NCI-H1694 treated with DMSO at 0.1 percent for 48 hours (cell line): ENCODE measurements around the gene TPK1.
"Not testable (repeated sequence)": the region's sequence is repeated elsewhere in the genome, so short reads cannot be mapped to it uniquely, and the experiment has no call there.

ENCODE experiments used
- DNase-seq: peaks from one replicate; lab custom pipeline; 2025; lab: John Stamatoyannopoulos, UW

TPK1 gene

DNA sequence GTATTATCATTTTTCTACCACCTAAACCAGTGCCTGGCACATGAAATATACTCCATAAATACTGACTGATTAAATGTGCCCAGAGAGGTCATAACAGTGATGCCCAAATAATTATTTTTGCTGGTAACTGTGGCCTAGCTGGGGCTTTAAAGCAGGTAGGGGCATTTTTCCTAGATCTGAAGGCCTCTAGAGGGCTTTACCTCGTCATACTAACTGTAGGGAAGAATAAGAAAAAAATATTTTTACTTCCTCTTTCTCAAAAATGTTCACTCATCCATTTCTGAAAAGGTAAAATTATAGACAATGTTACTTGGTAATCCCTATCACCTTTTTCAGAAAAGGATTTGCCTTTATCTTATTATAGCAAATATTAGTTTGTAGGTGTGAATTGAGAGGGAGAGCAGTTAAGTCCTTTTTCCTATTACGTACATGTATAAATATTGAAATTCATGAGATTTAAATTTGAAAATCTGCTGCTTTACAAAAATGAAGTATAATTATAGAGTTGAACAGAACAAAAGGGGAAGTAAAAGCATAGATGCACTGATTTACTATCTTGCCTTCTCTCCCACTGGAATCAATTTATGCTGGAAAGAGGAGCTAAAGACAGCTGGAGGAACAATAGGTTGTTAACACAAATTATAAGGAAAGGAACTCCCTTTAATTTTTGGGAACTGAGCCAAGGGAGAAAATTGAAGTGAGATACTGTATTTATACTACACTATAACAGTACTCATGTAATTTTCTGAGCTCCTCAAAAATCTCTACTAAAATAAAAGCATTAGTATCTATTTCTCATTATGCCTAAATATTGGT lies 360.8 kb downstream of the TPK1 start:
- no peak for DNase-seq

GRCh38 chr7:144474363-144474762 lies 361.5 kb downstream of the TPK1 start:
- no peak for DNase-seq

GRCh38 chr7:144473908-144474307 lies 361.9 kb downstream of the TPK1 start:
- no peak for DNase-seq

DNA sequence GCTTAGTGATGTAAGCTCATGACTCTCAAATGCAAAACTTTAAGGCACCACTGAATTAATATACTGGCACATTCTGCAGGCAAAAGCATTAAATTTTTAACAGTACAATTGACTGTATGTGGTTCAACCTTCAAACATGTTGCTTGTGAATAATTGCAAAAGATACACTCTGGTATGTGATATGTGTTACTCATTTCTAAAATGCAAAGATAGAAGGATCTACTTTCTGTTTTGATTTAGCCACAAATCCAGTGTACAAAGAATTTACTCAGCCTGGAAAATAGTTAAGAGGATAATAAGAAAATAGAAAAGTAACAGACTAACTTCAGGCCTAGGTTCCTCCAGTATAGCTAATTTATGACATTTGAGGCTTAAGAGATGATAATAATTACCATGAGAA lies 365.8 kb downstream of the TPK1 start:
- DNase-seq = no peak

GRCh38 chr7:144468990-144469732 lies 366.7 kb downstream of the TPK1 start:
- no peak for DNase-seq

- no peak for DNase-seq
Observed at GRCh38 chr7:144459635-144460034, 376.2 kb downstream of the TPK1 start.

DNA sequence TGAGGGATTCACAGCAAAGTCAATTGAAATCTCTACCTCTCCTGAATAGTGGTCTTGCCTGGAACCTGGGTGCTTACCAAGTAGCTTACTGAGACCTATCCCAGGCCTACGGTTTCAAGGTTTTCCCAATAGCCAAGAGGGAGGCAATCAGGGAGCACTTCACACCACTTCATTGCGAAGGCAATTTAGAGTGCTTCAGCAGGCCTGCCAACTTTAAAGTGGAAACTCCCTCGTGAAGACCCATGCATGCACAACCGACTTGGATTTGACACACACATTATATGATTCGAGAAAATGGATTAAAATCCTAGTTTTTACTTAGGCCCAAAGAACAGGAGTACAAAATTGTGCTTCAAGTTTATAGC lies 380.8 kb downstream of the TPK1 start:
- no peak for DNase-seq

GRCh38 chr7:144454256-144455039 lies 381.4 kb downstream of the TPK1 start:
- DNase-seq = no peak

DNA sequence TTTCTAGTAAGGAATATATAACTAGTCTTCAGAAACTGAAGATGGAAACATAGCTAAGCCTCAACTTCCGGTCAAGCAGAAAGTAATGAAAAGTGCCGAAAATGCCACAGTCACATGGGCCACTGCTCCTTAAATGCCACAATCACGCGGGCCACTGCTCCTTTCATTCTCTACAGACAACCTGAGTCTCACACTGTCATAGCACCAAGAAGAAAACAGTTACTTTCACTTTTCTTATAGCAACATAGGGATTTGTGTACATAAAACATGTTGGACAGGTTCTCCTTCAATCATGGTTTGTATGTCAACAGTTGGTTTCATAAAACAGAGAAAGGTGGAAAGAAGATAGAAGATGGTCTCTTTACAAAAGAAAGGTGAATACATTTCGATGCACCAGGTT lies 383.8 kb downstream of the TPK1 start:
- no peak for DNase-seq

GRCh38 chr7:144445590-144445989 lies 390.3 kb downstream of the TPK1 start:
- DNase-seq = no peak

DNA sequence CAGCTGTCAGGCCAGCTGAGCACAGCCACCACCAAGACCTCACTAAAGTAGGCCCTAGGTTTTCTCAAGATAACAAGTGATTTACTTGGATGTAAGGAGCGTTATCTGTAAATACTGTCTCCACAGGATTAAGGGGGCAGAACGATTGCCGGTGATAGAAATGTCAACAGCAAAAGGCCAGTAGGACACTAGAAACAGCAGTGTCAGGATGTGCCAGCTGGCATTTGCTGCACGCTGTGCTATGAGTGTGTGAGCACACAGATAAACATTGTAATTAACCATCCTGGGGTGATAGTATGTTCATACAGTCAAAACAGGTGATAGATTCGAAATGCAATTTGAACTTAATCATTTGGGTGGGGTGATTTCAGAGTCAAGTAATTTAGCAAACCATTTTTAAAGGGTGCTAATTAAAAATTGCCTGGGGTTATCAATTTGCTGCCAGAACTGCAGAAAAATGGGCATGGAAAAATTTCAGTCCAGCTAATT lies 396.1 kb downstream of the TPK1 start:
- DNase-seq = no peak

GRCh38 chr7:144438759-144439158 lies 397.1 kb downstream of the TPK1 start:
- no peak for DNase-seq

- DNase-seq = peak; percentile 58
Observed at GRCh38 chr7:144437370-144438191, 398.3 kb downstream of the TPK1 start.

- DNase-seq = no peak
Observed at GRCh38 chr7:144436500-144436899, 399.4 kb downstream of the TPK1 start.

DNA sequence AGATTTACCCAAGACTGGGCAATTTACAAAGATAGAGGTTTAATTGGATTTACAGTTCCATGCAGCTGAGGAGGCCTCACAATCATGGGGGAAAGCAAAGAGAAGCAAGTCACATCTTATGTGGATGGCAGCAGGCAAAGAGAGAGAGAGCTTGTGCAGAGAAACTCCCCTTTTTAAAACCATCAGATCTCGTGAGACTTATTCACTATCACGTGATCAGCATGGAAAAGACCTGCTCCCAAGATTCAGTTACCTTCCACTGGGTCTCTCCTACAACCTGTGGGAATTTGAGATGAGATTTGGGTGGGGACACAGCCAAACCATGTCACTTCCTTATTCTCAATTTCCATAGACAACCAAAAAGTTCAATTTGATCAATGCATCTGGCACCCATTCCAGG lies 407.4 kb downstream of the TPK1 start:
- DNase-seq = no peak

DNA sequence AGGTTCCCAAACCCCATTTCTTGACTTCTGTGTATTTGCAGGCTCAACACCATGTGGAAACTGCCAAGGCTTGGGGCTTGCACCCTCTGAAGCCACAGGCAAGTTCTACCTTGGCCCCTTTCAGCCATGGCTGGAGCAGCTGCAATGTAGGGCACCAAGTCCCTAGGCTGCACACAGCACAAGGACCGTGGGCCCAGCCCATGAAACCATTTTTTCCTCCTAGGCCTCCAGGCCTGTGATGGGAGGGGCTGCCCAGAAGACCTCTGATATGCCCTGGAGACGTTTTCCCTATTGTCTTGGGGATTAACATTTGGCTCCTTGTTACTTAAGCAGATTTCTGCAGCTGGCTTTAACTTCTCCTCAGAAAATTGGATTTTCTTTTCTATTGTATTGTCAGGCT lies 408.3 kb downstream of the TPK1 start:
- DNase-seq = not testable (repeated sequence)

DNA sequence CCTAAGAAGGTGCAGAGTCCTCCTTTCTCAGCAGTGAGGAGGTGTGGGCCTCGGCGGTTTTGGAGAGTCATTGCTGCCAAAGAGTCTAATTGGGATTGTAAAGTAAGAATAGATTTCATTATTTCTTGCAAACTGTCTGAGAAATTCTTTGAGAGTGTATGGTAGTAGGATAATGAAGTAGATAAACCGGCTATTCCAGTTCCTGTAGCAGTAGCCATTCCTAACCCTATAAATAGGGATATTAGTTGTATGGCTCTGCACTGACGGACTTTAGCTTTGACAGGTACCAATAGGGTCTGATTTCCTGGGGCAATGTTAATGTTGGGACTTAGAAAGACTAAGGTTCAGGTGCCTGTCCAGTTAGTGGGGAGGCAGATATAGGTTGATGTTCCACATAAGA lies 416.9 kb downstream of the TPK1 start:
- DNase-seq = not testable (repeated sequence)

DNA sequence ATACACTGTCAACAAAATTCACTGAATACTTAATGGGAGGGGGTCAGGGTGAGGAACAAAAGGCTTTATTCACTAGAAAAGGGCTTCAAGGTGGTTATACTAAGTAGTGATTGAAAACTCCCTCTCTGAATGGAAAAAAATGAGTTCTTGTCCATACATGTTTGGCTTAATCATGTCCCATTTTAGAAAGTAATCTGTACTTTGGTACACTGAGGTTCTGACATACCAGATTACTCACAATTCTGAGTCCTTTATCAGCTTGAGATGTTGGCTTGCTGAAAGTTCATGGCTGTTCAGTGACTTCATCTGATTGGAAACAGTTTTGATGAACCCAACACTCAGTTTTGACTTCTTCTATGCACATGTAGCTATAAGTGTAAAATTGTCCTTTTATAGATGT lies 419.5 kb downstream of the TPK1 start:
- no peak for DNase-seq

DNA sequence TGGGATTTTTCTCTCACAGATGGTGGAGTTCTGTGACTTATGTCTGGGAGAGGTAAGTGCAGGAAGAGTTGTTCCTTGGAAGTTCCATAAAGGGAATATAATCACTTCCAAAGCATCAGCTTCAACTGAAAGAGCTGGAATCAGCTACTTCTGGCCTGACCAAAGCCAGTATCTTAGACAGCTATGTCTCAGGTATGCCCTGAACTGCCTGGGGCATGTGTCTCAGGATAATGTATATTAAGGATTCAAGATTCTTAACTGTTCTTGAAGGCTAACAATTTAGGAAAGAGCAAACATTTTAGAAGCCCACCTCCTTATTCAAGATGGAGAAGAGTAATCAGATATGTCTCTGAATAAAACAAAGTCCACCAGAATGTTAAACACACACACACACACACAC lies 420.0 kb downstream of the TPK1 start:
- DNase-seq = no peak

GRCh38 chr7:144414815-144415214 lies 421.0 kb downstream of the TPK1 start:
- DNase-seq = no peak

DNA sequence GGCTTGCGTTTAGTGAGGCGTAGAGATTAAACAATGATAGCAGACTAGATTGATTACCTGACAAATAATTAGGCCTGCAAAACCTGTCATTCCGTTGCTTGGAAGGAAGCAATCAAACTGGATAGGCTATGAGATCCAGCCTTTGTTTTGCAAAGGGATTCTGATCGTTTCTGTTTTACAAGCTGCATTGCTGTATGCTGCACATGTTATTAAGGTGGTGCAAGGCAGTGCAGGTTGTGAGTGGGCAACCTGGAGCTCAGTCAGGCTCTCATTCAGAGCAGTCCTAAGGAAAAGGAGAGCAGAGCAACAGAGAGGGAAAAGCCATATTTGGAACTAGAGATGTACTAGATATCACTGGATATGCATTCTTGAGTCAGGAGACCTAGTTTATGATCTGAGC lies 425.4 kb downstream of the TPK1 start:
- no peak for DNase-seq

GRCh38 chr7:144408121-144408520 lies 427.7 kb downstream of the TPK1 start:
- no peak for DNase-seq
